B cell (primary cell): Measurements from ENCODE around the gene TEKT5. TPM values are rescaled to one million over a fixed set of nuclear protein-coding genes. Genes with fewer than 3 reads are reported as not detected.

Experiments used
- ATAC-seq: fragments of 200-7000 bp; cut with Tn5 transposase; one replicate; pipeline ENCODE4 v1.10.0; 2021; ENCODE audit warnings: low read depth, mild to moderate bottlenecking, moderate number of reproducible peaks, moderate library complexity
- CTCF ChIA-PET: fragments of 350-600 bp; sonication (Branson Sonifier 250); formaldehyde crosslinking; loops from one replicate; lab custom pipeline; 2021; ENCODE audit warnings: antibody characterized with exemption, inconsistent platforms; lab: Charles Lee
- POLR2A ChIA-PET: fragments of 350-600 bp; sonication (Branson Sonifier 250); formaldehyde crosslinking; loops from one replicate; lab custom pipeline; 2021; ENCODE audit warnings: antibody characterized with exemption; lab: Charles Lee
- DNase-seq: peaks from one replicate; pipeline ENCODE4 v3.0.0; 2013
- H2AFZ ChIP-seq: 2 replicates; pipeline ENCODE4 v1.6.1; 2012; ENCODE audit warnings: mild to moderate bottlenecking, low read depth, low read length; ENCODE audit not compliant: insufficient read depth, poor library complexity, severe bottlenecking
- H3K27ac ChIP-seq, 2 donors: 1 replicate in 1 of 2; 2 replicates in 1 of 2; pipeline ENCODE4 v1.5.1; 2012 to 2013; ENCODE audit warnings: low read length in 2 of 2, mild to moderate bottlenecking in 2 of 2, moderate library complexity in 1 of 2
- H3K27me3 ChIP-seq, 4 experiments: fragments of 200-600 bp in 1 of 4; sonication (generic) in 1 of 4; replicated peaks in 1 of 4; 1 replicate in 2 of 4; 2 replicates in 2 of 4; pipeline versions ENCODE4 v1.6.1 to v1.7.0; 2013 to 2016; ENCODE audit warnings: low read length in 3 of 4, mild to moderate bottlenecking in 2 of 4, mixed read lengths in 1 of 4, moderate library complexity in 1 of 4; ENCODE audit not compliant: insufficient read depth in 4 of 4, control insufficient read depth in 3 of 4; ENCODE audit errors: control extremely low read depth in 1 of 4
- H3K36me3 ChIP-seq, 2 experiments: replicated peaks in 1 of 2; 1 replicate in 1 of 2; 2 replicates in 1 of 2; pipeline versions ENCODE4 v1.6.1 to v1.7.1; 2013; ENCODE audit warnings: low read length in 1 of 2; ENCODE audit not compliant: insufficient read depth in 2 of 2, control insufficient read depth in 1 of 2; ENCODE audit errors: control extremely low read depth in 1 of 2, extremely low read depth in 1 of 2
- H3K4me1 ChIP-seq, 2 donors: fragments of 200-600 bp in 1 of 2; sonication (generic) in 1 of 2; 1 replicate in 1 of 2; 2 replicates in 1 of 2; pipeline versions ENCODE4 v1.5.1 to v1.6.1; 2013 to 2017; ENCODE audit warnings: low read length in 2 of 2; ENCODE audit not compliant: control insufficient read depth in 2 of 2, insufficient read depth in 2 of 2
- H3K4me2 ChIP-seq: replicated peaks from 2 replicates; pipeline ENCODE3; 2012; ENCODE audit warnings: mild to moderate bottlenecking, low read depth, low read length; ENCODE audit not compliant: poor library complexity, severe bottlenecking
- H3K4me3 ChIP-seq, 5 experiments: fragments of 200-600 bp in 1 of 5; sonication (generic) in 1 of 5; 1 replicate in 3 of 5; 2 replicates in 2 of 5; pipeline versions ENCODE4 v1.5.1 to v1.7.0; 2011 to 2016; ENCODE audit warnings: low read length in 4 of 5, mild to moderate bottlenecking in 4 of 5, low read depth in 2 of 5, control low read depth in 1 of 5, moderate library complexity in 1 of 5; ENCODE audit not compliant: insufficient read depth in 1 of 5; ENCODE audit errors: control extremely low read depth in 1 of 5, extremely low read depth in 1 of 5
- H3K79me2 ChIP-seq: fragments of 200-600 bp; sonication (generic); one replicate; pipeline ENCODE4 v1.6.0; 2016; ENCODE audit warnings: low read length; ENCODE audit not compliant: control insufficient read depth, insufficient read depth
- H3K9ac ChIP-seq: fragments of 200-600 bp; sonication (generic); 2 replicates; pipeline ENCODE4 v1.6.1; 2017; ENCODE audit warnings: mild to moderate bottlenecking, low read length, moderate library complexity
- H3K9me3 ChIP-seq, 3 donors: one replicate each; pipeline versions ENCODE4 v1.6.1 to v1.7.1; 2013; ENCODE audit warnings: low read length in 2 of 3; ENCODE audit not compliant: control insufficient read depth in 2 of 3, insufficient read depth in 1 of 3; ENCODE audit errors: control extremely low read depth in 1 of 3
- H4K20me1 ChIP-seq: 2 replicates; pipeline ENCODE4 v1.6.0; 2012; ENCODE audit warnings: mild to moderate bottlenecking, low read length; ENCODE audit not compliant: insufficient read depth, control insufficient read depth, poor library complexity, severe bottlenecking
- H3K27ac Mint-ChIP-seq: one replicate; pipeline ENCODE4 v1.8.0; 2021; ENCODE audit warnings: mixed read lengths
- H3K27me3 Mint-ChIP-seq: one replicate; pipeline ENCODE4 v1.8.0; 2021; ENCODE audit warnings: mixed read lengths
- H3K4me1 Mint-ChIP-seq: one replicate; pipeline ENCODE4 v1.8.0; 2021; ENCODE audit warnings: mixed read lengths
- H3K4me3 Mint-ChIP-seq: one replicate; pipeline ENCODE4 v1.8.0; 2021; ENCODE audit warnings: mixed read lengths
- H3K9me3 Mint-ChIP-seq: one replicate; pipeline ENCODE4 v1.8.0; 2022; ENCODE audit warnings: mixed read lengths; ENCODE audit not compliant: insufficient read depth
- CTCF ChIP-seq: fragments of 200-600 bp; IDR thresholded peaks from one replicate; pipeline ENCODE4 v1.8.0; 2022; ENCODE audit warnings: antibody characterized with exemption, mild to moderate bottlenecking
- EZH2 ChIP-seq: IDR thresholded peaks from 2 replicates; pipeline ENCODE4 v1.6.1; 2012; ENCODE audit warnings: borderline replicate concordance, low read depth, mild to moderate bottlenecking, moderate library complexity, low read length; ENCODE audit not compliant: insufficient read depth, poor library complexity, severe bottlenecking
- WGBS: methylation state at CpG from one replicate; pipeline ENCODE4 v1.1.5; 2013; ENCODE audit warnings: missing lambda C conversion rate; ENCODE audit not compliant: insufficient coverage; 5-methylcytosine and 5-hydroxymethylcytosine counted together
- intact Hi-C: fragments of 100-400 bp; cut with micrococcal nuclease; formaldehyde crosslinking; loops from one replicate; pipeline ENCODE4 v1.10.0; 2022
- polyA plus RNA-seq: library from polyadenylated mRNA; depleted of rRNA; stranded (reverse); fragments of >200 nt; gene quantifications from 2 replicates; pipeline ENCODE4 v1.2.3, GENCODE V29; 2012
- total RNA-seq, 2 donors: library from RNA; stranded (reverse); fragments of 120-200 nt in 1 of 2; gene quantifications; 1 replicate in 1 of 2; 2 replicates in 1 of 2; pipeline versions ENCODE4 v1.2.3 to v1.2.4, GENCODE V29; 2013 to 2022

The TEKT5 gene
- total and polyA plus RNA-seq, 2 donors (not counting 1 experiment from before 2014, with no cell fraction given), result 0.42 to 0.57 TPM

GRCh38 chr16:10699756-10700155 is 5.0 kb upstream of the TEKT5 start:
- Histone ChIP-seq H2AFZ (no peak overlapping the region), H4K20me1 (no peaks in the 10 kb centered on the region), H3K4me1 (no peaks in the 10 kb centered on the region), H3K9ac (no peak overlapping the region), H3K27me3 (no peaks in the 10 kb centered on the region), H3K9me3 (peaks cover 0 to 5% (median 3%) of the 10 kb centered on the region in 3 donors), H3K27ac (no peak overlapping the region), H3K79me2 (no peaks in the 10 kb centered on the region), H3K4me3 (no peak overlapping the region), H3K4me2 (no peak overlapping the region), H3K36me3 (no peaks in the 10 kb centered on the region)
- ATAC-seq (no peak), DNase-seq (no peak)
- ChIA-PET POLR2A (no interaction called here), CTCF (no interaction called here)
- intact Hi-C loops, result no loop called here
- Mint-ChIP-seq H3K4me3 (no peak overlapping the region), H3K4me1 (no peaks in the 10 kb centered on the region), H3K9me3 (no peaks in the 10 kb centered on the region), H3K27me3 (no peaks in the 10 kb centered on the region), H3K27ac (no peak overlapping the region)
- no CpG with 5 or more reads among the region's 1 CpG for whole genome bisulfite sequencing
- TF ChIP-seq EZH2, result no peak
- TF ChIP-seq CTCF, result no peak

GRCh38 chr16:10694306-10694705 is 424 bp downstream of the TEKT5 start:
- Histone ChIP-seq H2AFZ (no peak overlapping the region), H3K9ac (no peak overlapping the region), H3K4me3 (no peak overlapping the region), H3K4me2 (no peak overlapping the region), H3K4me1 (no peaks in the 10 kb centered on the region), H3K9me3 (peaks cover 0 to 10% (median 0%) of the 10 kb centered on the region in 3 donors), H3K27me3 (peaks cover 0 to 4% (median 0%) of the 10 kb centered on the region in 4 experiments), H3K36me3 (no peaks in the 10 kb centered on the region), H3K27ac (no peak overlapping the region), H3K79me2 (no peaks in the 10 kb centered on the region), H4K20me1 (no peaks in the 10 kb centered on the region)
- Mint-ChIP-seq H3K27ac (no peak overlapping the region), H3K4me3 (no peak overlapping the region), H3K27me3 (peaks cover 12% of the 10 kb centered on the region), H3K9me3 (no peaks in the 10 kb centered on the region), H3K4me1 (no peaks in the 10 kb centered on the region)
- DNase-seq (no peak), ATAC-seq (no peak)
- 92% methylated on average over 21 of the region's 21 CpGs for WGBS
- intact Hi-C loops, result no loop called here
- TF ChIP-seq CTCF (no peak), EZH2 (no peak)
- ChIA-PET CTCF (interaction anchor here (1.0 kb wide), 1 partner anchor 172 kb away, joined by 3 read pairs; no protein-coding TSS in a partner anchor), POLR2A (no interaction called here)
